NOMO-1 treated with DMSO at 0.1 percent for 48 hours (cell line): ENCODE measurements around the gene ANXA6.

Experiments
- DNase-seq: peaks from one replicate; lab custom pipeline; 2025; ENCODE audit not compliant: unreplicated experiment; lab: John Stamatoyannopoulos, UW

Gene ANXA6

GRCh38 chr5:151130922-151131891, 26.4 kb downstream of the ANXA6 start:
- DNase-seq, result no peak

GRCh38 chr5:151130235-151130921, 27.2 kb downstream of the ANXA6 start:
- DNase-seq, result no peak

- DNase-seq, result no peak
These were observed 28.8 kb downstream of the ANXA6 start for GRCh38 chr5:151128817-151129216.

GRCh38 chr5:151127926-151128325, 29.7 kb downstream of the ANXA6 start:
- DNase-seq, result no peak

- peak; percentile 56 for DNase-seq
These were observed 31.4 kb downstream of the ANXA6 start for GRCh38 chr5:151126199-151126645.

- peak; percentile 64 for DNase-seq
These were observed 32.2 kb downstream of the ANXA6 start for GRCh38 chr5:151125421-151125820.

GRCh38 chr5:151123897-151124751, 33.5 kb downstream of the ANXA6 start:
- DNase-seq, result no peak

GRCh38 chr5:151122828-151123227, 34.8 kb downstream of the ANXA6 start:
- no peak for DNase-seq

- no peak for DNase-seq
These were observed 35.9 kb downstream of the ANXA6 start for GRCh38 chr5:151121665-151122064.

GRCh38 chr5:151121095-151121494, 36.5 kb downstream of the ANXA6 start:
- no peak for DNase-seq

GRCh38 chr5:151118913-151119575, 38.5 kb downstream of the ANXA6 start:
- no peak for DNase-seq

- peak; percentile 72 for DNase-seq
These were observed 42.2 kb downstream of the ANXA6 start for GRCh38 chr5:151115272-151115905.

- DNase-seq, result no peak
These were observed 43.9 kb downstream of the ANXA6 start for GRCh38 chr5:151113651-151114050.

GRCh38 chr5:151110992-151111391, 46.6 kb downstream of the ANXA6 start:
- DNase-seq, result no peak

GRCh38 chr5:151110122-151110681, 47.4 kb downstream of the ANXA6 start:
- no peak for DNase-seq

- DNase-seq, result no peak
These were observed 49.0 kb downstream of the ANXA6 start for GRCh38 chr5:151108566-151108965.

GRCh38 chr5:151107738-151108520, 49.6 kb downstream of the ANXA6 start:
- no peak for DNase-seq

- DNase-seq, result no peak
These were observed 50.5 kb downstream of the ANXA6 start for GRCh38 chr5:151107084-151107483.

GRCh38 chr5:151106509-151106908, 51.1 kb downstream of the ANXA6 start:
- no peak for DNase-seq
